ENCODE data around the gene UCHL1. TPM values are rescaled to one million over a fixed set of nuclear protein-coding genes. Genes with fewer than 3 reads are reported as not detected.

UCHL1 gene
- total and polyA plus RNA-seq, 10 of the 15 experiments (the other 5 are each of a cell fraction or from before 2014, with no cell fraction given) = 0.29 to 178 (median 125) TPM

DNA sequence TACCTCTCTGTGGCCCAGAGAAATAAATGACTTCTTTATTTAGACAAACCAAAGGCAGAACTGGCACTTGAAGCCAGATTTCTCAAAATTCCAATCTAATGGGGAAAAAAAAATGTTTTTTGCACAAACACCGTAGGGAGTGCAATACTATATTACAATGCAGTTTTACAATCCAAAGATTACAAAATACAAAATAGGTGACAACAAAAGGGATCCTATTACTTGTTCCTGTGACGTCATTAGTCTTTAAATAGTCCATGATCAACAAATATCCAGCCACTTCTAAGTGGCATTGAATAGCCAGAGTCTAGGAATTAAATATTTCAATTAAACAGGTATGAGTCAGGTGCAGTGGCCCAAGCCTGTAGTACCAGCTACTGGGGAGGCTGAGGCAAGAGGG, 39.4 kb upstream of the UCHL1 start:
- Histone ChIP-seq H4K20me1 (ENCODE audit: control insufficient read depth, insufficient read depth) (peaks cover 2% of the 10 kb centered on the region; the same call in 1 of the 2 replicates), H3K4me3 (no peak overlapping the region), H3K79me2 (ENCODE audit: control insufficient read depth, insufficient read depth, low read length) (peaks cover 18% of the 10 kb centered on the region), H3K9me3 (replicated peaks; ENCODE audit: control insufficient read depth, insufficient read depth, low read length) (no peaks in the 10 kb centered on the region), H3K36me3 (ENCODE audit: control insufficient read depth in 2 of 2, insufficient read depth in 2 of 2, low read length in 1 of 2) (no peaks in the 10 kb centered on the region), H2AFZ (ENCODE audit: control insufficient read depth, low read depth, low read length) (no peak overlapping the region; the same call in 1 of the 2 replicates), H3K27me3 (replicated peaks in 1 of 2; ENCODE audit: control insufficient read depth in 2 of 2, insufficient read depth in 2 of 2, low read length in 1 of 2) (no peaks in the 10 kb centered on the region), H3K9ac (ENCODE audit: control insufficient read depth, insufficient read depth, low read length) (no peak overlapping the region), H3K27ac (ENCODE audit: control insufficient read depth, insufficient read depth) (no peak overlapping the region), H3K4me1 (ENCODE audit: control insufficient read depth, insufficient read depth, low read length) (no peaks in the 10 kb centered on the region; the same call in none of the 2 replicates), H3K4me2 (ENCODE audit: control insufficient read depth, insufficient read depth) (peak overlapping the region; percentile 100; the same call in 1 of the 2 replicates)
- no peak for ATAC-seq
- intact Hi-C loops (cut with micrococcal nuclease; ENCODE audit: unreplicated experiment) (loop anchor here (10.0 kb wide), 1 partner anchor 483 kb away; no protein-coding TSS in a partner anchor), in situ Hi-C loops (cut with MboI) (loop anchor here (5.0 to 10.0 kb wide), 3 partner anchors 240 to 483 kb away; no protein-coding TSS in a partner anchor)
- CTCF ChIA-PET = interaction anchor here (0.5 to 18.7 kb wide), 8 partner anchors 15 to 321 kb away, joined by 3 to 567 read pairs (median 4); no protein-coding TSS in a partner anchor
- WGBS (ENCODE audit: insufficient coverage, insufficient replicate concordance, low lambda C conversion rate, missing lambda C conversion rate) = 79% methylated on average over 2 of the region's 2 CpGs
- DNase-seq (ENCODE audit: low read depth, low spot score) = no peak
- SMC1A ChIA-PET (ENCODE audit: uncharacterized antibody, unreplicated experiment) = interaction anchor here (1.2 to 18.1 kb wide), 5 partner anchors 50 to 288 kb away, joined by 3 to 362 read pairs (median 4); no protein-coding TSS in a partner anchor
- no peak for FAIRE-seq
- POLR2A ChIA-PET = no interaction called here
- RAD21 ChIA-PET (ENCODE audit: unreplicated experiment) = interaction anchor here (0.6 to 11.9 kb wide), 3 partner anchors 116 to 368 kb away, joined by 3 to 262 read pairs (median 3); no protein-coding TSS in a partner anchor
- BruUV-seq (replicated peaks) = no TSS peak
- TF ChIP-seq SMAD5 (IDR thresholded peaks at IDR 0.05; ENCODE audit: low read depth) = no peak
- TF ChIP-seq BRCA1 (IDR thresholded peaks at IDR 0.05; ENCODE audit: low read depth, low read length) = no peak
- no peak for TF ChIP-seq POLR2A (IDR thresholded peaks at IDR 0.05; ENCODE audit: low read depth, low read length)
- TF ChIP-seq, protein P1, sequence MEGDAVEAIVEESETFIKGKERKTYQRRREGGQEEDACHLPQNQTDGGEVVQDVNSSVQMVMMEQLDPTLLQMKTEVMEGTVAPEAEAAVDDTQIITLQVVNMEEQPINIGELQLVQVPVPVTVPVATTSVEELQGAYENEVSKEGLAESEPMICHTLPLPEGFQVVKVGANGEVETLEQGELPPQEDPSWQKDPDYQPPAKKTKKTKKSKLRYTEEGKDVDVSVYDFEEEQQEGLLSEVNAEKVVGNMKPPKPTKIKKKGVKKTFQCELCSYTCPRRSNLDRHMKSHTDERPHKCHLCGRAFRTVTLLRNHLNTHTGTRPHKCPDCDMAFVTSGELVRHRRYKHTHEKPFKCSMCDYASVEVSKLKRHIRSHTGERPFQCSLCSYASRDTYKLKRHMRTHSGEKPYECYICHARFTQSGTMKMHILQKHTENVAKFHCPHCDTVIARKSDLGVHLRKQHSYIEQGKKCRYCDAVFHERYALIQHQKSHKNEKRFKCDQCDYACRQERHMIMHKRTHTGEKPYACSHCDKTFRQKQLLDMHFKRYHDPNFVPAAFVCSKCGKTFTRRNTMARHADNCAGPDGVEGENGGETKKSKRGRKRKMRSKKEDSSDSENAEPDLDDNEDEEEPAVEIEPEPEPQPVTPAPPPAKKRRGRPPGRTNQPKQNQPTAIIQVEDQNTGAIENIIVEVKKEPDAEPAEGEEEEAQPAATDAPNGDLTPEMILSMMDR (IDR thresholded peaks at IDR 0.05 in 2 of 3, conservative IDR thresholded peaks at IDR 0.05 in 1 of 3; ENCODE audit: control insufficient read depth in 2 of 3, extremely low read depth in 1 of 3, insufficient read depth in 1 of 3, low read depth in 3 of 3, low read length in 3 of 3) = no peak
- TF ChIP-seq MEF2B (IDR thresholded peaks at IDR 0.05; ENCODE audit: partially characterized antibody, poor library complexity, severe bottlenecking) = no peak
- no peak for TF ChIP-seq ZNF384 (IDR thresholded peaks at IDR 0.05; ENCODE audit: borderline replicate concordance, low read depth, low read length)
- TF ChIP-seq, protein P2, sequence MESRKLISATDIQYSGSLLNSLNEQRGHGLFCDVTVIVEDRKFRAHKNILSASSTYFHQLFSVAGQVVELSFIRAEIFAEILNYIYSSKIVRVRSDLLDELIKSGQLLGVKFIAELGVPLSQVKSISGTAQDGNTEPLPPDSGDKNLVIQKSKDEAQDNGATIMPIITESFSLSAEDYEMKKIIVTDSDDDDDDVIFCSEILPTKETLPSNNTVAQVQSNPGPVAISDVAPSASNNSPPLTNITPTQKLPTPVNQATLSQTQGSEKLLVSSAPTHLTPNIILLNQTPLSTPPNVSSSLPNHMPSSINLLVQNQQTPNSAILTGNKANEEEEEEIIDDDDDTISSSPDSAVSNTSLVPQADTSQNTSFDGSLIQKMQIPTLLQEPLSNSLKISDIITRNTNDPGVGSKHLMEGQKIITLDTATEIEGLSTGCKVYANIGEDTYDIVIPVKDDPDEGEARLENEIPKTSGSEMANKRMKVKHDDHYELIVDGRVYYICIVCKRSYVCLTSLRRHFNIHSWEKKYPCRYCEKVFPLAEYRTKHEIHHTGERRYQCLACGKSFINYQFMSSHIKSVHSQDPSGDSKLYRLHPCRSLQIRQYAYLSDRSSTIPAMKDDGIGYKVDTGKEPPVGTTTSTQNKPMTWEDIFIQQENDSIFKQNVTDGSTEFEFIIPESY (IDR thresholded peaks at IDR 0.05) = no peak
- TF ChIP-seq, protein P3, sequence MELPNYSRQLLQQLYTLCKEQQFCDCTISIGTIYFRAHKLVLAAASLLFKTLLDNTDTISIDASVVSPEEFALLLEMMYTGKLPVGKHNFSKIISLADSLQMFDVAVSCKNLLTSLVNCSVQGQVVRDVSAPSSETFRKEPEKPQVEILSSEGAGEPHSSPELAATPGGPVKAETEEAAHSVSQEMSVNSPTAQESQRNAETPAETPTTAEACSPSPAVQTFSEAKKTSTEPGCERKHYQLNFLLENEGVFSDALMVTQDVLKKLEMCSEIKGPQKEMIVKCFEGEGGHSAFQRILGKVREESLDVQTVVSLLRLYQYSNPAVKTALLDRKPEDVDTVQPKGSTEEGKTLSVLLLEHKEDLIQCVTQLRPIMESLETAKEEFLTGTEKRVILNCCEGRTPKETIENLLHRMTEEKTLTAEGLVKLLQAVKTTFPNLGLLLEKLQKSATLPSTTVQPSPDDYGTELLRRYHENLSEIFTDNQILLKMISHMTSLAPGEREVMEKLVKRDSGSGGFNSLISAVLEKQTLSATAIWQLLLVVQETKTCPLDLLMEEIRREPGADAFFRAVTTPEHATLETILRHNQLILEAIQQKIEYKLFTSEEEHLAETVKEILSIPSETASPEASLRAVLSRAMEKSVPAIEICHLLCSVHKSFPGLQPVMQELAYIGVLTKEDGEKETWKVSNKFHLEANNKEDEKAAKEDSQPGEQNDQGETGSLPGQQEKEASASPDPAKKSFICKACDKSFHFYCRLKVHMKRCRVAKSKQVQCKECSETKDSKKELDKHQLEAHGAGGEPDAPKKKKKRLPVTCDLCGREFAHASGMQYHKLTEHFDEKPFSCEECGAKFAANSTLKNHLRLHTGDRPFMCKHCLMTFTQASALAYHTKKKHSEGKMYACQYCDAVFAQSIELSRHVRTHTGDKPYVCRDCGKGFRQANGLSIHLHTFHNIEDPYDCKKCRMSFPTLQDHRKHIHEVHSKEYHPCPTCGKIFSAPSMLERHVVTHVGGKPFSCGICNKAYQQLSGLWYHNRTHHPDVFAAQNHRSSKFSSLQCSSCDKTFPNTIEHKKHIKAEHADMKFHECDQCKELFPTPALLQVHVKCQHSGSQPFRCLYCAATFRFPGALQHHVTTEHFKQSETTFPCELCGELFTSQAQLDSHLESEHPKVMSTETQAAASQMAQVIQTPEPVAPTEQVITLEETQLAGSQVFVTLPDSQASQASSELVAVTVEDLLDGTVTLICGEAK (IDR thresholded peaks at IDR 0.05; ENCODE audit: borderline replicate concordance) = no peak
- TF ChIP-seq TCF12 (IDR thresholded peaks at IDR 0.05; ENCODE audit: low read depth, low read length) = no peak
- TF ChIP-seq, protein P4, sequence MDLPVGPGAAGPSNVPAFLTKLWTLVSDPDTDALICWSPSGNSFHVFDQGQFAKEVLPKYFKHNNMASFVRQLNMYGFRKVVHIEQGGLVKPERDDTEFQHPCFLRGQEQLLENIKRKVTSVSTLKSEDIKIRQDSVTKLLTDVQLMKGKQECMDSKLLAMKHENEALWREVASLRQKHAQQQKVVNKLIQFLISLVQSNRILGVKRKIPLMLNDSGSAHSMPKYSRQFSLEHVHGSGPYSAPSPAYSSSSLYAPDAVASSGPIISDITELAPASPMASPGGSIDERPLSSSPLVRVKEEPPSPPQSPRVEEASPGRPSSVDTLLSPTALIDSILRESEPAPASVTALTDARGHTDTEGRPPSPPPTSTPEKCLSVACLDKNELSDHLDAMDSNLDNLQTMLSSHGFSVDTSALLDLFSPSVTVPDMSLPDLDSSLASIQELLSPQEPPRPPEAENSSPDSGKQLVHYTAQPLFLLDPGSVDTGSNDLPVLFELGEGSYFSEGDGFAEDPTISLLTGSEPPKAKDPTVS (IDR thresholded peaks at IDR 0.05; ENCODE audit: low read depth, low read length) = no peak
- TF ChIP-seq BHLHE40 (IDR thresholded peaks at IDR 0.05; ENCODE audit: borderline replicate concordance in 1 of 2, low read depth in 2 of 2, low read length in 1 of 2) = no peak
- TF ChIP-seq, protein P5, sequence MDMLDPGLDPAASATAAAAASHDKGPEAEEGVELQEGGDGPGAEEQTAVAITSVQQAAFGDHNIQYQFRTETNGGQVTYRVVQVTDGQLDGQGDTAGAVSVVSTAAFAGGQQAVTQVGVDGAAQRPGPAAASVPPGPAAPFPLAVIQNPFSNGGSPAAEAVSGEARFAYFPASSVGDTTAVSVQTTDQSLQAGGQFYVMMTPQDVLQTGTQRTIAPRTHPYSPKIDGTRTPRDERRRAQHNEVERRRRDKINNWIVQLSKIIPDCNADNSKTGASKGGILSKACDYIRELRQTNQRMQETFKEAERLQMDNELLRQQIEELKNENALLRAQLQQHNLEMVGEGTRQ (IDR thresholded peaks at IDR 0.05; ENCODE audit: borderline replicate concordance, low read depth, low read length) = no peak

All from GM12878 (cell line).